IMR-90 (cell line): ENCODE results near the gene CMIP. TPM values are rescaled to one million over a fixed set of nuclear protein-coding genes. Genes with fewer than 3 reads are reported as not detected.

ENCODE experiments used
- ATAC-seq: fragments of 200-7000 bp; cut with Tn5 transposase; 2 replicates; pipeline ENCODE4 v1.9.1; 2020; ENCODE audit warnings: low read depth, mild to moderate bottlenecking, moderate library complexity
- BruUV-seq: library from RNA; stranded (reverse); fragments of 400-500 nt; replicated peaks from 2 replicates; lab custom pipeline; 2021; lab: Mats Ljungman, UMichigan
- CTCF ChIA-PET: fragments of 300-600 bp; formaldehyde crosslinking; extraction: SDS; loops from one replicate; lab custom pipeline; 2021; ENCODE audit warnings: antibody characterized with exemption; lab: Yijun Ruan, JAX
- POLR2A ChIA-PET: fragments of 300-600 bp; sonication (Branson Sonifier 250); formaldehyde crosslinking; loops from one replicate; lab custom pipeline; 2022; ENCODE audit warnings: antibody characterized with exemption; ENCODE audit not compliant: unreplicated experiment; lab: Charles Lee
- DNase-seq: peaks from one replicate; pipeline ENCODE4 v3.0.0; 2013
- H2AFZ ChIP-seq: replicated peaks from 2 replicates; pipeline ENCODE3; 2013; ENCODE audit warnings: low read length, mild to moderate bottlenecking; ENCODE audit not compliant: poor library complexity
- H2AK5ac ChIP-seq: 2 replicates; pipeline ENCODE4 v1.6.1; 2013; ENCODE audit warnings: low read depth, low read length, inconsistent platforms
- H2AK9ac ChIP-seq: replicated peaks from 2 replicates; pipeline ENCODE3; 2013; ENCODE audit warnings: mild to moderate bottlenecking, low read depth, low read length, moderate library complexity; ENCODE audit not compliant: poor library complexity
- H2BK120ac ChIP-seq: 2 replicates; pipeline ENCODE4 v1.6.1; 2013; ENCODE audit warnings: low read depth, low read length, inconsistent platforms
- H2BK15ac ChIP-seq: 3 replicates; pipeline ENCODE4 v1.6.1; 2013; ENCODE audit warnings: low read depth, low read length, inconsistent platforms
- H2BK20ac ChIP-seq: 2 replicates; pipeline ENCODE4 v1.6.1; 2013; ENCODE audit warnings: low read depth, mild to moderate bottlenecking, inconsistent platforms, low read length, moderate library complexity
- H2BK5ac ChIP-seq: 2 replicates; pipeline ENCODE4 v1.6.1; 2013; ENCODE audit warnings: mild to moderate bottlenecking, low read depth, low read length, inconsistent platforms; ENCODE audit not compliant: poor library complexity, severe bottlenecking
- H3K14ac ChIP-seq: replicated peaks from 2 replicates; pipeline ENCODE4 v1.6.1; 2013; ENCODE audit warnings: low read depth, low read length, inconsistent platforms
- H3K18ac ChIP-seq: 2 replicates; pipeline ENCODE4 v1.6.1; 2013; ENCODE audit warnings: low read depth, low read length, control low read depth
- H3K23ac ChIP-seq: 2 replicates; pipeline ENCODE4 v1.6.1; 2013; ENCODE audit warnings: low read depth, low read length, inconsistent platforms
- H3K27ac ChIP-seq: 2 replicates; pipeline ENCODE4 v1.5.1; 2013; ENCODE audit warnings: mild to moderate bottlenecking, control low read depth, low read length; ENCODE audit not compliant: insufficient read depth
- H3K27me3 ChIP-seq: 2 replicates; pipeline ENCODE4 v1.6.1; 2013; ENCODE audit warnings: low read length; ENCODE audit not compliant: control insufficient read depth, insufficient read depth
- H3K36me3 ChIP-seq: 2 replicates; pipeline ENCODE4 v1.6.1; 2013; ENCODE audit warnings: low read length, mixed read lengths; ENCODE audit not compliant: control insufficient read depth, insufficient read depth
- H3K4ac ChIP-seq: 2 replicates; pipeline ENCODE4 v1.6.1; 2013; ENCODE audit warnings: low read depth, low read length, inconsistent platforms
- H3K4me1 ChIP-seq: 2 replicates; pipeline ENCODE4 v1.6.1; 2013; ENCODE audit warnings: low read length, mixed read lengths; ENCODE audit not compliant: control insufficient read depth, insufficient read depth
- H3K4me2 ChIP-seq: 2 replicates; pipeline ENCODE4 v1.6.1; 2013; ENCODE audit warnings: low read depth, mild to moderate bottlenecking, control low read depth, low read length, moderate library complexity
- H3K4me3 ChIP-seq: 2 replicates; pipeline ENCODE4 v1.5.1; 2013; ENCODE audit warnings: low read depth, mild to moderate bottlenecking, control low read depth, low read length, moderate library complexity; ENCODE audit not compliant: insufficient read depth
- H3K56ac ChIP-seq: 2 replicates; pipeline ENCODE4 v1.6.1; 2013; ENCODE audit warnings: low read length, inconsistent platforms; ENCODE audit not compliant: insufficient read depth; ENCODE audit errors: extremely low read depth
- H3K79me1 ChIP-seq, 2 experiments: 2 replicates each; pipeline ENCODE4 v1.6.1; 2013; ENCODE audit warnings: low read length in 2 of 2, inconsistent platforms in 1 of 2, low read depth in 1 of 2
- H3K9ac ChIP-seq: 2 replicates; pipeline ENCODE4 v1.6.1; 2013; ENCODE audit warnings: low read depth, low read length, control low read depth
- H3K9me1 ChIP-seq: 2 replicates; pipeline ENCODE4 v1.6.1; 2013; ENCODE audit warnings: low read length, inconsistent platforms; ENCODE audit not compliant: insufficient read depth
- H3K9me3 ChIP-seq: 2 replicates; pipeline ENCODE4 v1.6.1; 2013; ENCODE audit warnings: low read length; ENCODE audit not compliant: control insufficient read depth, insufficient read depth
- H4K20me1 ChIP-seq: 2 replicates; pipeline ENCODE4 v1.6.1; 2013; ENCODE audit warnings: low read length, inconsistent platforms; ENCODE audit not compliant: insufficient read depth
- H4K5ac ChIP-seq: 2 replicates; pipeline ENCODE4 v1.6.1; 2013; ENCODE audit warnings: mild to moderate bottlenecking, low read depth, low read length, control low read depth
- H4K8ac ChIP-seq, 2 experiments: 2 replicates each; pipeline ENCODE4 v1.6.1; 2013; ENCODE audit warnings: low read depth in 2 of 2, low read length in 2 of 2, control low read depth in 1 of 2, inconsistent platforms in 1 of 2
- H4K91ac ChIP-seq: 2 replicates; pipeline ENCODE4 v1.6.1; 2013; ENCODE audit warnings: low read depth, low read length, inconsistent platforms; ENCODE audit not compliant: insufficient read depth
- BHLHE40 ChIP-seq: fragments of 150-350 bp; IDR thresholded peaks from 2 replicates; pipeline ENCODE4 v1.6.1; 2016; ENCODE audit warnings: mild to moderate bottlenecking, low read depth, low read length
- CEBPB ChIP-seq: IDR thresholded peaks from 2 replicates; pipeline ENCODE4 v1.6.1; 2012; ENCODE audit warnings: low read depth, low read length, improper control_type of control experiment
- CHD1 ChIP-seq: IDR thresholded peaks from 2 replicates; pipeline ENCODE4 v1.6.1; 2012; ENCODE audit warnings: low read depth, low read length, improper control_type of control experiment
- CTCF ChIP-seq: conservative IDR thresholded peaks from 2 replicates; pipeline ENCODE4 v1.5.1; 2012; ENCODE audit warnings: mild to moderate bottlenecking, low read depth, low read length, improper control_type of control experiment
- ELK1 ChIP-seq: fragments of 150-350 bp; IDR thresholded peaks from 2 replicates; pipeline ENCODE4 v1.6.1; 2016; ENCODE audit warnings: low read depth, mild to moderate bottlenecking, low read length, moderate library complexity, borderline replicate concordance
- FOS ChIP-seq: fragments of 150-350 bp; IDR thresholded peaks from 2 replicates; pipeline ENCODE4 v1.6.1; 2016; ENCODE audit warnings: low read depth, low read length
- MAFK ChIP-seq: IDR thresholded peaks from 2 replicates; pipeline ENCODE4 v1.6.1; 2012; ENCODE audit warnings: low read depth, low read length, improper control_type of control experiment
- MAZ ChIP-seq: IDR thresholded peaks from 2 replicates; pipeline ENCODE4 v1.6.1; 2012; ENCODE audit warnings: low read depth, mild to moderate bottlenecking, low read length, improper control_type of control experiment, moderate library complexity, borderline replicate concordance
- MXI1 ChIP-seq: IDR thresholded peaks from 2 replicates; pipeline ENCODE4 v1.6.1; 2012; ENCODE audit warnings: low read depth, mild to moderate bottlenecking, low read length, moderate library complexity, borderline replicate concordance
- NFE2L2 ChIP-seq: fragments of 150-350 bp; IDR thresholded peaks from 2 replicates; pipeline ENCODE4 v1.6.1; 2016; ENCODE audit warnings: low read depth, mild to moderate bottlenecking, low read length
- POLR2A ChIP-seq: IDR thresholded peaks from 2 replicates; pipeline ENCODE4 v1.6.1; 2012; ENCODE audit warnings: mild to moderate bottlenecking, low read depth, low read length
- RAD21 ChIP-seq: IDR thresholded peaks from 2 replicates; pipeline ENCODE4 v1.6.1; 2012; ENCODE audit warnings: low read length, improper control_type of control experiment
- RCOR1 ChIP-seq: IDR thresholded peaks from 2 replicates; pipeline ENCODE4 v1.6.1; 2012; ENCODE audit warnings: mild to moderate bottlenecking, low read length, improper control_type of control experiment; ENCODE audit not compliant: insufficient replicate concordance
- RFX5 ChIP-seq: IDR thresholded peaks from 2 replicates; pipeline ENCODE4 v1.8.0; 2012; ENCODE audit warnings: low read depth, mild to moderate bottlenecking, low read length, moderate library complexity
- SMC3 ChIP-seq: fragments of 150-350 bp; IDR thresholded peaks from 2 replicates; pipeline ENCODE4 v1.6.1; 2016; ENCODE audit warnings: low read depth, mild to moderate bottlenecking, antibody characterized with exemption, low read length, moderate library complexity
- WGBS, 2 experiments: methylation state at CpG; one replicate each; pipeline versions ENCODE4 v1.1.5 to v1.1.7; 2013; ENCODE audit warnings: missing lambda C conversion rate in 2 of 2; ENCODE audit not compliant: insufficient read length in 1 of 2; ENCODE audit errors: extremely low coverage in 2 of 2; 5-methylcytosine and 5-hydroxymethylcytosine counted together
- dilution Hi-C: fragments of 300-500 bp; cut with HindIII; formaldehyde crosslinking; loops from one replicate; pipeline ENCODE4 v1.14.3; 2018; ENCODE audit warnings: low sequenced_read_pairs; ENCODE audit not compliant: unreplicated experiment
- in situ Hi-C: fragments of 300-500 bp; cut with MboI; formaldehyde crosslinking; loops from 3 replicates; pipeline ENCODE4 v1.14.3; 2019; ENCODE audit warnings: low sequenced_read_pairs, inconsistent platforms, mixed read lengths
- intact Hi-C: fragments of 100-400 bp; cut with micrococcal nuclease; formaldehyde crosslinking; loops from 2 replicates; pipeline ENCODE4 v1.10.0; 2022
- polyA plus RNA-seq, 3 experiments: library from polyadenylated mRNA; depleted of rRNA; stranded (reverse); fragments of >200 nt; gene quantifications; 2 replicates each; pipeline ENCODE4 v1.2.3, GENCODE V29; 2012; ENCODE audit warnings: low replicate concordance in 1 of 3
- total RNA-seq: library from RNA; depleted of rRNA; stranded (reverse); fragments of >200 nt; gene quantifications from 2 replicates; pipeline ENCODE4 v1.2.3, GENCODE V29; 2012

Gene CMIP
- total and polyA plus RNA-seq, 2 of the 4 experiments (the other 2 are of a cell fraction) = 3.2 to 11.6 TPM

- CTCF ChIA-PET = interaction anchor here (0.6 kb wide), 1 partner anchor 13 kb away, joined by 3 read pairs; no protein-coding TSS in a partner anchor
- H2BK20ac ChIP-seq = no peak overlapping the region
- peak overlapping the region; percentile 18 for H2BK5ac ChIP-seq
- peak overlapping the region; percentile 74 for H2AK5ac ChIP-seq
- no peak overlapping the region for H3K4me2 ChIP-seq
- H4K8ac ChIP-seq = no peak overlapping the region
- TF ChIP-seq BHLHE40 (no peak), RFX5 (no peak), MAZ (no peak), MAFK (no peak), CEBPB (no peak), RCOR1 (no peak), ELK1 (no peak), NFE2L2 (no peak), CTCF (no peak), FOS (no peak), CHD1 (no peak), RAD21 (no peak), POLR2A (no peak), MXI1 (no peak), SMC3 (no peak)
- no peak overlapping the region for H3K4me3 ChIP-seq
- H3K9me3 ChIP-seq = no peaks in the 10 kb centered on the region
- H4K5ac ChIP-seq = no peak overlapping the region
- BruUV-seq = no TSS peak
- H3K18ac ChIP-seq = no peak overlapping the region
- no peaks in the 10 kb centered on the region for H3K36me3 ChIP-seq
- no peak overlapping the region for H2BK120ac ChIP-seq
- POLR2A ChIA-PET = no interaction called here
- dilution Hi-C loops (no loop called here), in situ Hi-C loops (no loop called here), intact Hi-C loops (no loop called here)
- H3K4me1 ChIP-seq = peaks cover 28% of the 10 kb centered on the region
- H2AFZ ChIP-seq = no peak overlapping the region
- no peaks in the 10 kb centered on the region for H3K27me3 ChIP-seq
- H3K14ac ChIP-seq = peak overlapping the region; percentile 44; the same call in 1 of the 2 replicates
- peaks cover 34 to 63% of the 10 kb centered on the region in 2 experiments for H3K79me1 ChIP-seq
- peak overlapping the region; percentile 8 for H2AK9ac ChIP-seq
- ATAC-seq (no peak), DNase-seq (no peak)
- no CpG with 5 or more reads among the region's 7 CpGs for WGBS, 2 experiments
- no peak overlapping the region for H3K9ac ChIP-seq
- H4K20me1 ChIP-seq = peaks cover 34% of the 10 kb centered on the region
- H2BK15ac ChIP-seq = no peak overlapping the region
- no peak overlapping the region for H4K91ac ChIP-seq
- H3K56ac ChIP-seq = no peak overlapping the region
- H3K27ac ChIP-seq = no peak overlapping the region
- 0 out of 2 replicates have a peak overlapping the region, but pooled peaks have one; percentile 77 for H3K23ac ChIP-seq
- H3K4ac ChIP-seq = no peak overlapping the region
- peaks cover 36% of the 10 kb centered on the region for H3K9me1 ChIP-seq
Observed at GRCh38 chr16:81544261-81544660, 99.7 kb downstream of the CMIP start.
